C4-2B (cell line): ENCODE results near the gene AOAH.
"Not testable (repeated sequence)": the region's sequence is repeated elsewhere in the genome, so short reads cannot be mapped to it uniquely, and the experiment has no call there.

ENCODE experiments used
- H3K27ac ChIP-seq: fragments of 450-650 bp; 2 replicates; pipeline ENCODE4 v1.5.1; 2017
- CTCF ChIP-seq: fragments of 450-650 bp; conservative IDR thresholded peaks from 2 replicates; pipeline ENCODE4 v1.5.1; 2017; ENCODE audit warnings: mild to moderate bottlenecking
- ZFX ChIP-seq: fragments of 450-650 bp; IDR thresholded peaks from 2 replicates; pipeline ENCODE4 v1.6.1; 2017

Gene AOAH

GRCh38 chr7:36487756-36488336 is 236.4 kb downstream of the AOAH start:
- TF ChIP-seq CTCF = peak; percentile 83
- no peak for TF ChIP-seq ZFX
- no peak overlapping the region for H3K27ac ChIP-seq

- no peak overlapping the region for H3K27ac ChIP-seq
Measured at GRCh38 chr7:36486336-36486735, 238.0 kb downstream of the AOAH start.

GRCh38 chr7:36484265-36484664 is 240.0 kb downstream of the AOAH start:
- TF ChIP-seq CTCF (no peak), ZFX (no peak)
- H3K27ac ChIP-seq = no peak overlapping the region

More at GRCh38 chr7:36486336-36486735, 238.0 kb downstream of the AOAH start:
- no peak for TF ChIP-seq CTCF
- no peak for TF ChIP-seq ZFX

- not testable (repeated sequence) for H3K27ac ChIP-seq
Measured at GRCh38 chr7:36483853-36484252, 240.4 kb downstream of the AOAH start.

- no peak overlapping the region for H3K27ac ChIP-seq
- TF ChIP-seq CTCF (no peak), ZFX (no peak)
Measured at GRCh38 chr7:36478745-36479144, 245.5 kb downstream of the AOAH start.

- TF ChIP-seq ZFX (no peak), CTCF (no peak; the same call in 1 of the 2 replicates)
- H3K27ac ChIP-seq = no peak overlapping the region
Measured at GRCh38 chr7:36475381-36475780, 248.9 kb downstream of the AOAH start.

GRCh38 chr7:36475011-36475342 is 249.3 kb downstream of the AOAH start:
- TF ChIP-seq CTCF (no peak), ZFX (no peak)
- H3K27ac ChIP-seq = no peak overlapping the region

GRCh38 chr7:36474283-36475010 is 249.8 kb downstream of the AOAH start:
- no peak for TF ChIP-seq CTCF
- no peak for TF ChIP-seq ZFX
- H3K27ac ChIP-seq = no peak overlapping the region
